Dendritic cell treated with granulocyte-macrophage colony-stimulating factor and Interleukin-4, amounts not matched to agents 40 ng/mL and 50 ng/mL, for 4 days (primary cell): Measurements from ENCODE around the gene NPTX2.

Experiments
- H3K27ac Mint-ChIP-seq: one replicate; pipeline ENCODE4 v1.8.0; 2022; ENCODE audit warnings: mild to moderate bottlenecking, mixed read lengths
- H3K27me3 Mint-ChIP-seq: one replicate; pipeline ENCODE4 v1.8.0; 2022; ENCODE audit warnings: mild to moderate bottlenecking, mixed read lengths
- H3K36me3 Mint-ChIP-seq: one replicate; pipeline ENCODE4 v1.8.0; 2022; ENCODE audit warnings: low read depth, mixed read lengths
- H3K4me1 Mint-ChIP-seq: one replicate; pipeline ENCODE4 v1.8.0; 2022; ENCODE audit warnings: low read depth, mixed read lengths
- H3K4me3 Mint-ChIP-seq: one replicate; pipeline ENCODE4 v1.8.0; 2022; ENCODE audit warnings: mild to moderate bottlenecking, moderate library complexity, mixed read lengths
- H3K9me3 Mint-ChIP-seq: one replicate; pipeline ENCODE4 v1.8.0; 2022; ENCODE audit warnings: mixed read lengths
- intact Hi-C: fragments of 100-400 bp; cut with micrococcal nuclease; formaldehyde crosslinking; loops from one replicate; pipeline ENCODE4 v1.15.0; 2022

The NPTX2 gene

DNA sequence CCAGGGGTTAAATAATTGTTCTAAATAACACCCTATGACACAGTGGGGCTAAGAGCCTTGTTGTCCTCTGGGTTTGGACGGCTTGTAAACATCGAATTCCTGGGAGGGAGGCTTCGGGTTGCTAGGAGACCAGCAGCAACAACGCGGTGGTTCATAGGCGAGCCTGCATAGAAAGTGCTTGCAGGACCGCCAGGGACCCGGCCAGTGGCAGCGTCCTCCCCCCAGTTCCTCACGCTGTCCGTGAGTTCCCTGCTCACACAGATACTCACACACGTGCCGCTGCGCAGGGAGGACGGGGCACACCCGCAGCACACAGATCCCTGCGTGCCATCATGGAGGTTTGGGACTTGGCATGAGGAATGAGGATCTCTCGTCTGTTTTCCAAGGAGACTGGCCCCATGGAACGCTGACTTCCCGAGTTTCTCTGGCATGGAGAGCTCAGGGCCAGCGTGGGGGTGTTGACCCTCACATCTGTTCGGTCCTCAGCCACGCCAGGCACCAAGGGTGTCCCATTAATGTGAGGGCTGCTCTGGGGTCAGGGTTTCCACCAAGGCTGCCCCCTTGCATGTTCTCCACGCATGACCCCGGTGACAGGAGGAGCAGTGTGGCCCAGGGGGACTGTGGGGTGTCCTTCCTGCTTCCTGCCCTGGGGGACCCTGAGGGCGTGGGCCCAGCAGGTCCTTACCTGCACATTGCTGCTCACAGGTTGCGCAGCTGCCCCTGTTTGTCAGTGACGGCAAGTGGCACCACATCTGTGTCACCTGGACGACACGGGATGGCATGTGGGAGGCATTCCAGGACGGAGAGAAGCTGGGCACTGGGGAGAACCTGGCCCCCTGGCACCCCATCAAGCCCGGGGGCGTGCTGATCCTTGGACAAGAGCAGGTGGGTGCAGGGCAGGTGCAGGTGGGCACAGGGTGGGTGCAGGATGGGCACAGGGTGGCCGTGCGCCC is 9.7 kb downstream of the NPTX2 start:
- Mint-ChIP-seq H3K36me3 (no peaks in the 10 kb centered on the region), H3K27me3 (peaks cover 11% of the 10 kb centered on the region), H3K4me3 (no peak overlapping the region), H3K4me1 (no peaks in the 10 kb centered on the region), H3K9me3 (peaks cover 1% of the 10 kb centered on the region), H3K27ac (no peak overlapping the region)
- intact Hi-C loops, result no loop called here

DNA sequence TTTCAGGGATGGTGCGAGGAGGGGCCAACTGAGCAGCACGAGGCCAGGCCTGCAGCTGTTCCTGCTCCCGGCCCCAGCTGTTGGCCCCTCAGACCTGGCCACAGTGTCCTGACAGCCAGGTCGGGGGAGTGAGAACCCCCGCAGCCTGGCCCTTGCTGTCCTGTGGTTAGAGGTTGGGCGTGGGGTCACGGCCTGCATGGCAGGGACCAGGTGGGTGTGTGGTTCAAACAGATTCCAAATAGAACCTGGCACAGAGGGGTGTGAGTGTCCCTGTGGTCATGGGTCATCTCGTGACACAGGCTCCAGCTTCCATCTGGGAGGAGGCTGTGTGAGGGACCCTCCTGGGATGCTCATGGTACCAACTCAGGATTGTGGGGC is 10.3 kb downstream of the NPTX2 start:
- no peak overlapping the region for H3K4me3 Mint-ChIP-seq
- H3K36me3 Mint-ChIP-seq, result no peaks in the 10 kb centered on the region
- H3K9me3 Mint-ChIP-seq, result peaks cover 8% of the 10 kb centered on the region
- H3K4me1 Mint-ChIP-seq, result no peaks in the 10 kb centered on the region
- no peak overlapping the region for H3K27ac Mint-ChIP-seq
- H3K27me3 Mint-ChIP-seq, result peaks cover 11% of the 10 kb centered on the region
- intact Hi-C loops, result no loop called here

DNA sequence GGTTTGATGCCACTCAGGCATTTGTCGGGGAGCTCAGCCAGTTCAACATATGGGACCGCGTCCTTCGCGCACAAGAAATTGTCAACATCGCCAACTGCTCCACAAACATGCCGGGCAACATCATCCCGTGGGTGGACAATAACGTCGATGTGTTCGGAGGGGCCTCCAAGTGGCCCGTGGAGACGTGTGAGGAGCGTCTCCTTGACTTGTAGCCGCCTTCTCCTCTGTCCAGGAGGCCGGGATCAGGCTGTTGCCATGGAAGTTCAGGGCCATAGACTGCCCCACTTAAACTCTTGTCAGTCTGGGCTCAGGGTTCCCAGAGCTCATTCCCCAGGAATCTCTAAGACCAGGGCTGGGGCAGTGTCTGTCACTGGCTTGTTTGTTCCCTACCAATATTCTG is 11.3 kb downstream of the NPTX2 start:
- no peak overlapping the region for H3K27ac Mint-ChIP-seq
- H3K27me3 Mint-ChIP-seq, result peaks cover 11% of the 10 kb centered on the region
- no peaks in the 10 kb centered on the region for H3K36me3 Mint-ChIP-seq
- peaks cover 11% of the 10 kb centered on the region for H3K9me3 Mint-ChIP-seq
- intact Hi-C loops, result no loop called here
- no peaks in the 10 kb centered on the region for H3K4me1 Mint-ChIP-seq
- H3K4me3 Mint-ChIP-seq, result no peak overlapping the region

DNA sequence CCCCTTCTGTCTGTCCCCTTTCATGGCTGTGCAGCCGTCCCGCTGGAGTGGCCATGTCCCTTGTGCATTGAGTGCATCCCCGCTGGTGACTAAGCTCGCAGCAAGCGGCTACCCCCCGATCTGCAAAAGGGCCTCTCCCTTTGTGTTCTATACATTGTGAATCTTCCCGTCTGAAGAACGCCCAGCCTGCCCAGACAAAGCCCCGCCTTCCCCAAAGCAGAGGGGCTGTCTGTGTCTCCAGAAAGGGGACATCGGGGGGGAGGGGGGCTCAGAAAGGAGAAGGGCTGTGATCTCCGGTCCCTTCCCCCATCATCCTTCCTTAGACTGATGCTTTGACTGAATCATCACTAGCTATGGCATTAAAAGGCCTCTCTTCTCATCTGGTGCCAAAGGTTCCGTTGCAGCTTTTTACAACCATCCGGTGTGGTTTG is 11.9 kb downstream of the NPTX2 start:
- H3K4me1 Mint-ChIP-seq, result no peaks in the 10 kb centered on the region
- intact Hi-C loops, result no loop called here
- H3K27ac Mint-ChIP-seq, result no peak overlapping the region
- no peaks in the 10 kb centered on the region for H3K36me3 Mint-ChIP-seq
- peaks cover 11% of the 10 kb centered on the region for H3K27me3 Mint-ChIP-seq
- H3K4me3 Mint-ChIP-seq, result no peak overlapping the region
- peaks cover 11% of the 10 kb centered on the region for H3K9me3 Mint-ChIP-seq

DNA sequence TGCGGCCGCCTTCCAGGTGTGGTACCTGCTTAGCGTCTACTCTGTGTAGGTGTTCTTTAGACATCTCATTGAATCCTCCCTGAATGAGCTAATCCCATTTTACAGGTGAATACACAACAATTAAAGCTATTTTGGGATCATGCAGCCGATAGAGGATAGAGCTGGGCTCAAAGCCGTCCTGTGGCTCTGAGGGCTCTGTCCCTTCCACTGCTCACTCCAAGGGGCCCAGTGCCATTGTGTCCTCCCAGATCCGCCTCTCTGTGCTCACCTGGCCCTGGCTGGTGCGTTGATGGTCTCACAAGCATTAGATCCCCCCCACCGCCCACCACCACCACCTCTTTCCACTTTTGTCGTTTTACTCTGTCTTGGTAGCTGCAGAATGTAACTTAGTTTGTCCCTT is 13.1 kb downstream of the NPTX2 start:
- Mint-ChIP-seq H3K4me3 (no peak overlapping the region), H3K4me1 (no peaks in the 10 kb centered on the region), H3K27ac (no peak overlapping the region), H3K9me3 (peaks cover 11% of the 10 kb centered on the region), H3K27me3 (peaks cover 11% of the 10 kb centered on the region), H3K36me3 (no peaks in the 10 kb centered on the region)
- intact Hi-C loops, result no loop called here

DNA sequence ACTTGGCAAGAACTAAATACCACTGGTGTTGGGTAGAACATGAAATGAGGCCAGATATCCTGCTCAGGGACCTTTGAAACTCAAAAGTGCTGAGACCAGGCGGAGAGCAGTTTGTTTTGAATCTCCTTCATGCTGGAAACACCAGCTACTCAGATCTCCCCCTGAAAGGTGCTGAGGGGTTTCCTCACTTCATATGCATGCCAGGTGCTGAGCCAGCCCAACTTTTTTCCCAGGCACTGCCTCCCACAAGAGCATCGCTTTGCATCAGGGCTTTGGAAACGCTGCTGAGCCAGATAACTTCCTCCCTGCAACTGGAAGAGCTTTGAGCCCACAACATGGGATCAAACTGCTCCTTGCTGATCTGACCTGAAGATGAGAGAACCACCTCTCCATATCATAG is 13.7 kb downstream of the NPTX2 start:
- no peak overlapping the region for H3K27ac Mint-ChIP-seq
- intact Hi-C loops, result no loop called here
- no peak overlapping the region for H3K4me3 Mint-ChIP-seq
- no peaks in the 10 kb centered on the region for H3K36me3 Mint-ChIP-seq
- H3K27me3 Mint-ChIP-seq, result peaks cover 11% of the 10 kb centered on the region
- H3K9me3 Mint-ChIP-seq, result peaks cover 11% of the 10 kb centered on the region
- no peaks in the 10 kb centered on the region for H3K4me1 Mint-ChIP-seq

DNA sequence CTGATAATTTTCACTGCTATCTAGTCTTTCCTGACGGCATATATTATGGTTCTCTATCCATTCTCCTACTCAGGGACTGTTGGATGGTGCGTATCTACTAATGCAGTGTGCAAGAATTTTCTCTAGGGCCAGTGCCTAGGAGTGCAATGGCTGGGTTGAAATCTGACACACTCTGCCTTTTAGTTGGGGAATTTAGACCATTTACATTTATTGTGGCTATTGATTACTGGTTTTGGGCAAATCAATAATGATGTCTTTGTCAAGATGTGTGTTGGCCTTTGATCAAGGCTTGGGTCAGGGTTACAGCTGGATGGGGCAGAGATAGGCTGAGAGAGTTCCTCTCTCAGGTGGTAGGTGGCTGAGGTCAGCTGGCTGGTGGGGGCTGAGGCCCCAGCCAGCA is 21.8 kb downstream of the NPTX2 start:
- Mint-ChIP-seq H3K9me3 (peaks cover 12% of the 10 kb centered on the region), H3K4me3 (no peak overlapping the region), H3K4me1 (peaks cover 5% of the 10 kb centered on the region), H3K36me3 (no peaks in the 10 kb centered on the region), H3K27me3 (no peaks in the 10 kb centered on the region), H3K27ac (no peak overlapping the region)
- intact Hi-C loops, result no loop called here

DNA sequence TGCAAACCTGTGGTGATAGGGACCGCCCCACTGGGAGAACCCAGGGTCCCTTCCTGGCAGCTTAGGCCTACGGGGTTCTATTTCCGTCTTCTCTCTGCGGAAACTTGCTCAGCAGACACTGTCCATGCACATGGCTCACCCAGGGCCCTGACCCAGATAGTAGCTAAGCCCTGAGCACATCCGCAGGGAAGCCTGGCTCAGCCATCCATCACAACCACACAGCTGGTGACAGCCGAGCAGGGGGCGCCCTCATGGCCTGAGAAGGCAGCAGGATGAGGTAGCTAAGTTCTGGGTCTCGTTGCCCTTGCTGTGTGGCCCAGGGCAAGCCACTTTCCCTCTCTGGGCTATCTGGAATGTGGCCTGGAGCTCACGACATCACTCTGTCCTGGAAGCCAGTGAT is 23.3 kb downstream of the NPTX2 start:
- H3K27ac Mint-ChIP-seq, result no peak overlapping the region
- H3K27me3 Mint-ChIP-seq, result no peaks in the 10 kb centered on the region
- no peak overlapping the region for H3K4me3 Mint-ChIP-seq
- intact Hi-C loops, result no loop called here
- peaks cover 12% of the 10 kb centered on the region for H3K9me3 Mint-ChIP-seq
- H3K4me1 Mint-ChIP-seq, result peaks cover 5% of the 10 kb centered on the region
- no peaks in the 10 kb centered on the region for H3K36me3 Mint-ChIP-seq

DNA sequence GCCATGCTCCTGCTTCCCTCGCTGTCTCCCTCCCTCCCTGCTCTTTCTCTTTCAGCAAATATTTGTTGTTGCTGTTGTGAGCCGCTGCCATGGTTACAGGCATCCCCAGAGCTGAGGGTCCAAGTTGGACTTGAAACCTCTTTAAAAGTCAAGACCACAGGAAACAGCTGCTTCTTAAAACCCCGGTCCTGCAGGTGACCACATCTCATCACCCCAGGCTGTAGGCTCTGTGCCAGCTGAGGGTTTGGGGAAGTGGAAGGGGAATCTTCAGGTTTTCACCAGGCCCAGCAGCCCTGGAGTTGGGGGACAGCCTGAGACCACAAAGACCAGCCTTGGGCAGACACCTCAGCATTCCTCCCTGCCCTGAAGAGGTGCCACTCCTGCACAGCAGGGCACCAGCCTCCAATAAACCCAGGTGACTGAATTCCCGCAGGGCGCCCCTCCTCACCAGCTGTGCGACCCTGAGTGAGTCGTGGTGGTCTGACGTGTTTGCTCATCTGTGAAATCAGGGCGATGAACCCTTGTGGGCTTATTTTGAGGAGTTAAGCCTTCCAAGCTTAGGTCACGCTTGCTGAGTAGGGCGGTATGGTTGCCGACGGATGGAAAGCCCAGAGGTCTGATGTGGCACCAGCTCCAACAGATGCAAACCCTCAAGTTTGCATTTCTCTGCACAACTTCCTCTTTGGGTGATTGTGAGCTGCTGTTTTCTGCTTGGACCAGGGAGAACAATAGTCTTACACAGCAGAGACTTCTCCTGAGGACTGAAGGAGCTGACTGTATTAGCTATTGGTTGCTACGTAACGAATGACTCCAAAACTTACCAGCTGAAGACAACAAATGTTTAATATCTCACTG is 24.8 kb downstream of the NPTX2 start:
- H3K4me3 Mint-ChIP-seq, result no peak overlapping the region
- no peak overlapping the region for H3K27ac Mint-ChIP-seq
- H3K9me3 Mint-ChIP-seq, result peaks cover 12% of the 10 kb centered on the region

DNA sequence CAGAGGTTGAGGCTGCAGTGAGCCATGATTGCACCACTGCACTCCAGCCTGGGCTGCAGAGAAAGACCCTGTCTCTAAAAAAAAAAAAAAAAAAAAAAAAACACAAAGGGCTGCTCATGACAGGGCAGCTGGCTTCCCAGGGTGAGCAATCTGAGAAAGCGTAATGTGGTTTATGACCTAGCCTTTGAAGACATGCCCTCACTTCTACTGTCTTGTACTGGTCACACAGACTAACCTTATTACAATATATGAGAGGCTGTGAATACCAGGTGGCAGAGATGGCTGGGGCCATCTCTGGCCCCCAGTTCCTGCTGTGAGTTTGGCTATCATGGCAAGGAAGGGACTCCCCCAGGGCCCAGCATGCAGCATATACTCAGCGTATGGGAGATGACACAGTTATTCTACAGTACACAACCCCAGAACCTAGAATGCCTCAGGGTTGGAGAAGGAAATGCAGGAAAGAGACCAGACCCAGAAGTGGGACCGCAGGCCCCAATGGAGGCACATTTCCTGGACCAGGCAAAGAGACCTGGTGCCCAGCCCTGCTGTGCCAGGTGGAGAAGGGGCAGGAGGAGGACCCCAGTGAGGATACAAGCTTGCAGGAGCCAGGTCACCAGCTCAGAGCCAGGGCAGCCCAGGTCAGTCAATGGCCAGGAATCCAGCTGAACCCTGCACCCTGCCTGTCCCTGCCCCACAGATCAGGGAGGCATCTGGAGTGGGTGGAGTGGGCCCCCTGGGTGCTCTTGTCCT is 26.3 kb downstream of the NPTX2 start:
- no peaks in the 10 kb centered on the region for H3K36me3 Mint-ChIP-seq
- H3K9me3 Mint-ChIP-seq, result peaks cover 8% of the 10 kb centered on the region
- H3K27me3 Mint-ChIP-seq, result no peaks in the 10 kb centered on the region
- no peak overlapping the region for H3K27ac Mint-ChIP-seq
- intact Hi-C loops, result no loop called here
- no peak overlapping the region for H3K4me3 Mint-ChIP-seq
- peaks cover 5% of the 10 kb centered on the region for H3K4me1 Mint-ChIP-seq

More for the DNA sequence above, 24.8 kb downstream of the NPTX2 start:
- intact Hi-C loops, result no loop called here
- no peaks in the 10 kb centered on the region for H3K27me3 Mint-ChIP-seq
- no peaks in the 10 kb centered on the region for H3K36me3 Mint-ChIP-seq
- peaks cover 5% of the 10 kb centered on the region for H3K4me1 Mint-ChIP-seq

DNA sequence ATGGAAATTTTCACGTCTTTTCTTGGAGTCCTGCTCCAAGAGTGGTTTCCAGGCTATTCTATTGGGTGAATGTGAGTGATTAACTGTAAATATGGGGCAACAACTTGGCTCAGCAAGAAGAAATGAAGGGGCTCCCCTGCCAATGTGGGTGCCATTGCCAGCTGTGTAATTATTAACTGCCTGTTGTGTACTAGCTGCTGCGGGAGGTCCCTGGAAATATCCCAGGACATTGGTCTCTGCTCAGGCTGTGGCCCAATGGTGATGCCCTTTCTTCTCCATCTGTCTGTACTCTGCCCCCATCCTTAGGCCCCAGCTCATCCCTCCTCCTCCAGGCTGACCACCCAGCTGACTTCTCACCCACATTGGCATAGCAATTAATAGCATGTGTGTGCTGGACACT is 29.4 kb downstream of the NPTX2 start:
- Mint-ChIP-seq H3K4me1 (peaks cover 5% of the 10 kb centered on the region), H3K4me3 (no peak overlapping the region), H3K27me3 (no peaks in the 10 kb centered on the region), H3K9me3 (no peaks in the 10 kb centered on the region), H3K36me3 (no peaks in the 10 kb centered on the region), H3K27ac (no peak overlapping the region)
- intact Hi-C loops, result no loop called here

DNA sequence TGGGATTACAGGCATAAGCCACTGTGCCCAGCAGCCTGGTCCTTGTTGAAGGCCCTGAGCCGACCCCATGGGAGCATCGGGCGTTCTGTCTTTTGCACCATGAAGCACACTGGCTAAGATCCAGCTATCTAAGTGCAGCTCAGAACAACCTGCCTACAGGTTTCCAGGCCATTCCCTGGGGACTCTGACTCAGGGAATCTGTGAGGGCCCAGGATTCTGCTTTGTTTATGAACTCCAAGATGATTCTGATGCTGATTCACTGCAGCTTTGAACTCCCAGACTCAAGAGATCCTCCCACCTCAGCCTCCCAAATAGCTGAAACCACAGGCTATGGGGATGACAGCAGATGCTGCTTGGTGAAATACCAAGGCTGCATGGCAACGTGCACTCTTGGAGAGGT is 30.2 kb downstream of the NPTX2 start:
- H3K27me3 Mint-ChIP-seq, result no peaks in the 10 kb centered on the region
- no peaks in the 10 kb centered on the region for H3K4me1 Mint-ChIP-seq
- H3K9me3 Mint-ChIP-seq, result no peaks in the 10 kb centered on the region
- H3K27ac Mint-ChIP-seq, result no peak overlapping the region
- H3K36me3 Mint-ChIP-seq, result no peaks in the 10 kb centered on the region
- intact Hi-C loops, result no loop called here
- no peak overlapping the region for H3K4me3 Mint-ChIP-seq

DNA sequence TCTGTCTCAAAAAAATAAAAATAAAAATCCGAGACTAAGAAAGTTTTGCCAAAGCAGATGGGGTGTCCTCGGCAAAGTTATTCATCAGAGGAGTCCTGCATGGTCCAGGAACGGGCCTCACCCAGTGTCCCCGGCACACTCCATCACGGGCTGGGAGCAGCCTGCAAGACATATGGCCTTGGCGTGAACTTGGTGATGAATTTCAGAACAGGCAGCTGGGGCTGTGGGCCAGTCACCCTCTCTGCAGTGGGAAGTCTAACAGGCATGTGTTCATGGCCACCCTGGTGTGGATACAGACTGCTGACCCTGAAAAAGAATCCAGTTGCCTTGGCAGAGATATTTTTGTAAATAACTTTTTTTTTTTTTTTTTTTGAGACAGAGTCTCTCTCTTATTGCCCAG is 34.7 kb downstream of the NPTX2 start:
- no peak overlapping the region for H3K27ac Mint-ChIP-seq
- H3K36me3 Mint-ChIP-seq, result no peaks in the 10 kb centered on the region
- H3K4me3 Mint-ChIP-seq, result no peak overlapping the region
- no peaks in the 10 kb centered on the region for H3K4me1 Mint-ChIP-seq
- intact Hi-C loops, result no loop called here
- H3K9me3 Mint-ChIP-seq, result no peaks in the 10 kb centered on the region
- no peaks in the 10 kb centered on the region for H3K27me3 Mint-ChIP-seq
